Suppressor macrophage treated with lipopolysaccharide for 1 hour (primary cell): Measurements from ENCODE around the gene C22orf31.

Experiments
- DNase-seq, 3 donors: peaks; one replicate each; pipeline ENCODE4 v3.0.0-alpha.2; 2020 to 2022

C22orf31 gene

DNA sequence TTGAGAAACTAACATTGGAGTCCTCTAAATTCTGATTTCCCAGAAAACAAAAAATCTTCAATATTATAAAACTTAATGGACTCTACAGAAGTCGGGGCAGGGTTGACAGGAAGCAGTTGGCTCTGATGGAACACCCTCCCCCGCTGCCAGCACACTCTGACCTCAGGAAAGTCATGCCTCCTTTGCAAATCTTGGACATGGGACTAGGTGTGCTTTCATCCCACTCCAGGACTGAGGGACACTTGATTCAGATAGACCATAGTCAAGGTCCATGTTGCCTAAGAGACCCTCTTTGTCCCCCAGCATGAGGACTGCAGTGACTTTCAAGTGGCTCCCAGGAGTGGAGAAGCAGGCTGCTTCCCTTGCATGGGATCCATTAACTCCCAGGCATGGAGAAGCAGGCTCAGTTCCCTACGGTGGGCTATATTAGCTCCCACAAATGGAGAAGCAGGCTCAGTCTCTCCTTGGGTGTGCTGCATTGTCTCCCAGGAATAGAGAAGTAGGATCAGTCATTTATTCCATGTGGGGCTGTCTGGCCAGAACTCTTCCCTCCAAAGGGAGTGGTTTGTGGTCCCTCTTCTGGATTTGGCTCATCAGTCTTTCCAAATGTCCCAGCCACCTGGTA is 38.3 kb downstream of the C22orf31 start:
- DNase-seq: no peak

DNA sequence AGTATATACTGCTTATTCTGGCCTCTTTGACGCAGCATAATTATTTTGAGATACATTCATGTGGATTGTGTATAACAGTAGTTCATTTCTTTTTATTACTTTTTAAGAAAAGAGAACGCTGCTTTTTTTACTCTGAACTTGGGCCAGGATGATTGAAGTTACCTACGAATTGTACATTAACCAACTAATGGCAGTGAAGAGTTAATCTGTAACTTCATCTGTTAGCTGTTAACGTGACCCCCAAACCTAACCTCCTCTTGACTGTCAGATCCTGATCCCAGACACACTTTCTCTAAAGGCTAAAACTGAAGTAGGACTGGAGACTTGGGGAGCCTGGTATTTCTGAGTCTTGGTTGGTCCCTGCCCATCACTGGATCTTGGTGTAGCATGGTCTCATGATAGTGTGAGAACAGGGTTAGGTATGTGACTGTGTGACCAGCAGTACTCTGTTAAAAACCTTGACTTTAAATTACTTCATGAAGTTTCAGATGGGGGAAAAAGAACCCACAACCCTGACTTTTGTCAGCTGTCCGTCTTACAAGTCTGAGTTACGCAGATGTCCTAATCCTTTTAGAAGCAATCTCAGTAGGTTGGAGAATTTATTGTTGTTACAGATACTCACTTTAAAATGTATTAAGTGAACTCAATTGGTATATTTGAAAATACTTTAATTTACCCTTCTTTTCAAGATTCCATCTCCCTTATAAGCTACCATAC is 39.4 kb downstream of the C22orf31 start:
- no peak for DNase-seq

DNA sequence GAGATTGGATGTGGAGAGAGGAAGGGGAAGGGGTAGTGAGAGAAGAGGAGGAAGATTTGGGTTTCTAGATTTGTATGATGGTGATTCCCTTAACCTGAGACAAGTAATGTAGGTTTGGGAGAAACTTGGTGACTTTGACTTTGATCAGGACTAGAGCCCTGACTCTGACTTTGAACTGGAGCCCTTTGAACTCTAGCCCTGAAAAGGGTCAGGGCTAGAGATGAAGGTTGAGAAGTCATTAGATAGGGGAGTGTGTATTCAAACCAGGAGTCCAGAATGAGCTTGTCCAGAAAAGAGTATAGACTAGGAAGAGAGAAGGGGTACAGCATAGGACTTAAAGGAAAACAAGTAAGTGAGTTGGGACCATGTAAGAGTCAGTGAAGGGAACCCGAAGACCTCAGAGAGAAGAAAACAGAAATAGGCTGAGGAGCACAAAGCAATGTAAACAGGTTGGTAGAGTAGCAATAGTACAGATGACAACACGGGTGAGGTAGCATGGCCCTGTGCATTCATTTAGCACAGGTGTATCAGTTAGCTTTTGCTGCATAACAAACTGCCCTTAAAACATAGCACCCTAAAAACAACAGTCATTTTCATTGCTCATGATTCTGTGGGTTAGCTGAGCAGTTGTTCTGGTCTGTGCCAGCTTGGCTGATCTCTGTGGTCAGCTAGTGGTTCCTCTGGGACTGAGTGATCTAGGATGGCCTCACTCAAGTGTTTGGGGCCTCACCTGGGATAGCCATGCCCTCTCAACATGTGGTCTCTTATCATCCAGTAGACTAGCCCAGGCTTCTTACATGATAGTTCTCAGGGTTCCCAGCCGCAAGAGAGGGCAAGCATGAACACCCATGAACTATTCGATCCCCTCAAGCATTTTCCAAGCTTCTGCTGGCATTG is 43.1 kb downstream of the C22orf31 start:
- no peak for DNase-seq

DNA sequence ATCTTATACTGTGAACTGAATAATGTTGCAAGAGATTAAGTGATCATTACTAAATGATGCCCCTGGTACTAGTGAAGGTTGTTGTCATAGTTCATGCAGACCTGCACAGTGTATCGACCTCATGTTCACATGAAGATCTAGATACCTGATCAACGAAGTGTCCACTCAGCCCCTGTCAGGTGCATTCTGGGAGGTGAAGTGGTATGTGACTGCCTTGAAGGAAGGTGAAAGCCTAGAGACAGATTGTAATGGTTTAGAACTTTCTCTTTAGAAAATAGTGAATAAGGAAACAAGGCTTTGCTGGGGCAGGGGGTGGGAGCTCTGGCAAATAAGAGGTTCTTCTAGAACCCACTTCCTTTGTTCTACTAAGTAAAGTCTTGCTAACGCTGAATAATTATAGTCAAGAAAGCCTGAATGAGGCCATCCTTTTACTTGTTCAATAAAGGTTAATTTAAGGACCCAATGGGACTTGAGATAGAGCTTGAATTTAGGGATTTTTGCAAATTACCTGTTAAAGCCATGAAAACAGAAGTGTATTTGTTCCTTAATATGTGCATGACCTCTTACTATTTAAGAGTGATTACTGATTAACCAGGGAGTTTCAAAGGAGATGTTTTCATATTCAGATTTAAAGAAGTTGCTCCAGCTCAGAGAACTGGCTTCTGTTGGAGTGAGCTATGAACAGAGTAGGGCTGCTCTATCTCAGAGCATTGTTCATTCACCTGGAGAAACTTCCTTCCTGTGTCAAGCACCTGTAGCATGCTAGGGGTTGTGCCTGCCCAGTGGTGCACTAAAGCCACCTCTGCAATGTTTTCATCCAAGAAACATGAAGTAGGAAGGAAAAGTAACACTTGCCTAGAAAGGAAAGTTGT is 45.3 kb downstream of the C22orf31 start:
- no peak for DNase-seq

DNA sequence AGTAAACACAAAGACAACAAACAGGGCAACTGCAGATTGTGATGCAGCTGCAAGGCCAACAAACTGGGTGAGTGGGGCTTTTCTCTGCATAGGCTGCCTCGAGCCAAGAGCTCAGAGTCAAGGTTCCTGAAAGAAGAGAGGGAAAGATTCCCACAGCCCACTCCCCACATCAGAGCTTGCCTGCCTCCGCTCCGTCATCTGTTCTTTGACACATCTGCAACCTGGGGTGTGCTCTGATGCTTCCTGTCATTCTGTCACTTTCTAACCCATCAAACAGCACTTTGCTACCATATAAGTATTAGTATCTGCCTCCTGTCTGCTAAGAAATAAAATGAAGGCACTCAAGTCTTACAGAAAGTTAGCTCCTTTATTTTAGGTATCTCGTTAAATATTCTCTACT is 46.9 kb downstream of the C22orf31 start:
- DNase-seq: no peak

DNA sequence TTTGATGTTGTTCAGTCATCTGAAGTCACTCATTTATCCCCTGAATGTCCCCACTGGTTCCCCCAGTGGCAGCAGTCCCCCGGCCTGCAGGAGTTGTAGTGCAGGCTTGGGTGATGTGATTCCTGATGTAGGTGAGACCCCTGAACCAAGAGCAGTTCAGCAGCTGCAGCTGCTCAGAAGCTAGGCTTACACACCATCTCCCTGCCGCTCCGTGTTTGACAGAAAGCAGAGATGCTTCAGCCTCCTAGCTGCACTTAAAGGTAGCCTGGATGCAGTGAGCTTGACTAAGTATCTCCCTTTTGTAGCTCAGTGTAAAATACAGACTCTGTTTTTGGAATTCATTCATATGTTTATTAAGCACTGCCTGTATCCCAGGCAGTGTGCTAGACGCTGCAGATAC is 47.3 kb downstream of the C22orf31 start:
- no peak for DNase-seq

DNA sequence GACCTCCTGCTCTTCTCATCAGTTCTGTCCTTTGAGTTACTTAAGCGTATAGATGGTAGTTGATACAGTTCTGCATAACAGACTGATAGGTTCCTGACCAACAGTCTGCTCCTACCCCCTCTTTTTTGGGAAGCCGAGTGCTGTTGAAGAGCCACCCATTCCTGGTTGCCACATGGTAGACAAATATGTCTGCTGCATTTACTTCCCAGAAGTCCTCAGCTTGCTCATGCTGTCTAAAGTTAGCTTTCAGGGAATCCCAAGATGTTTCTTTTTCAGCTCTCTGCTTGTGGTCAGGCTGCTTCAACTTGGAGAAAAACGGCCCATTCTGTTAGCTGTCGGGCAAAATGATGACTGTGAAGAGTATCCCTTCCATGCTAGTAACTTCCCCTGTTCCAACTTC is 48.7 kb downstream of the C22orf31 start:
- DNase-seq: no peak

DNA sequence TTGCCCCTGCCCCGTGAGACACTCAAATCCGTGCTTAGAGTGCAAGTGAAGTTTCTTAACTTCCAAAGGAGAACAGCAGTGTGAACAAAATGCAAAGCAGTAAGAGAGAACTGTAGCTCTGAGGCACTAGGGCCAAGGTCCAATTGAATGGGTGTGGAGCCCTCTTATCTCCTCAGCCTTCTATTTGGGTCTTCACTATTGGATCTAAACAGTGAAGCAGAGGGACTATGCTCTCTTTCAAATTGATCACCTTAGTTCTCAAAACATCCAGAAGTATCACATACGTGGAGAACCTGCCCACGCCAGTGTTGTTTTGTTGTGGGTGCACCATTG is 49.6 kb downstream of the C22orf31 start:
- no peak for DNase-seq

DNA sequence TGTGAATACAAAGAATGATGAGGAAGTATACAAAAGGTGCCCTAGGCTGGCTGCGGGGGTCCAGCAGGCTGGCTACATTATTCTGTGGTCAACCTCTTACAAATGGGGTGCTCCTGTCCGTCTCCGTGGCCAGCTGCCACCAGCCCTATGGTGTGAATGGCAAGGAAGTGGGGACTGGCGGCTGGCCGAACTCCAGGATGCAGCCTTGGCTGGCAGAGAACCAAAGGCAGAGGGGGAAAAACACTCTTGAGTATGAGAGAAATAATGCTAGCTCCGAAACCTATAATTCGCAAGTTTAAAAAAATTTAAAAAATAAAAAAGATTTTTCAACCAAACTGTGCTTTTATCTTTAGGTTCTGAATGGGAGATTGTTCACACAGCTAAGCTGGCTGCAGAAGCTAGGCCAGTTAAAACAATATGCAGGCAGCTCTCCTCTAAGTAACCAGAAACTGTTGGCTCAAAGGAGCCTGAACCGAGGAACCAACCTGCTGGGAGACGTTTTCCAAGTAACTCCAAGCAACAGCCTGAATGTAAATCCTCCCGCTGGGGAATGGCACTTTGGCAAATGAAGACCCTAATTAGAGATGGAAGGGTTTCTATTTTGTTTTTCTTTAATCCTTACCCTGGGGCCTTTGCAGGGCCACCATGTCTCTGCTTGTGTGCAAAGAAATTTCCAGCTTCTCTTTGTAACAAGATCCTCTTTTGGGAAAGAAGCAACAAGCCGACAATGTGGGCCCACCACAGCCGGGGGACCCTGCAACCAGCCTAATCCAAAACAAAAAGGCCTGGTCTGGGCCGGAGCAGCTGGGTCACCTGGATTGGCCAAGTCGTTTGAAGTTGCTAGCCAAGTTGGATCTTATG is 50.2 kb downstream of the C22orf31 start:
- no peak for DNase-seq

DNA sequence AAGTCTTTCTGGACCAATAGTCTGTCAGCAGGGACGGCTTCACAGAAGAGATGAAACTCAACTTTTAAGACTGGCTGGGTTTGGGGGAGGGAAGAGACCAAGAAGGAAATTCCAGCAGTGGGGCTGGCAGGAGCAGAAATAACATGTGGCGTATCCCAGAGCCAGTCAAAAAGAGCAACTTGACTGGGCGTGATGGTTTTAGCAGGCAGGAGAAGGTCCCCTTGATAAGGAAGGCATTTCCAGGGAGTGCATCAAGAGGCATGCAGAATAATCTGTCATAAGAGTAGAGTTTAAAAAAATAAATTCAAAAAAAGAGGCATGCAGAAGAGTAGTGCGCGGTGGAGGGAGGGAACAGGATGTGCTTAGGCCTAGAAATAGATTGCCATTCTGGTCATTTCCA is 52.5 kb downstream of the C22orf31 start:
- DNase-seq: no peak
